Medulla oblongata (tissue), 1 donor: Measurements from ENCODE around the gene UPK1A.
"Not testable (repeated sequence)": the region's sequence is repeated elsewhere in the genome, so short reads cannot be mapped to it uniquely, and the experiment has no call there.

Experiments
- DNase-seq: peaks from one replicate; pipeline ENCODE4 v3.0.0-alpha.2; 2015; ENCODE audit errors: extremely low spot score

UPK1A gene

GRCh38 chr19:35644206-35644986 lies 21.9 kb upstream of the UPK1A start:
- peak; percentile 79 for DNase-seq

GRCh38 chr19:35644987-35645679 lies 21.2 kb upstream of the UPK1A start:
- peak; percentile 66 for DNase-seq

GRCh38 chr19:35645680-35646511 lies 20.4 kb upstream of the UPK1A start:
- DNase-seq: no peak

- DNase-seq: peak; percentile 99
Measured at GRCh38 chr19:35648017-35648961, 18.0 kb upstream of the UPK1A start, which contains the start of gene COX6B1. COX6B1 (plus strand) TSS chr19:35648323; CDS start chr19:35651244, 2,921 bp downstream.

GRCh38 chr19:35650581-35650980 lies 15.7 kb upstream of the UPK1A start:
- DNase-seq: no peak

GRCh38 chr19:35654828-35655227 lies 11.5 kb upstream of the UPK1A start:
- DNase-seq: not testable (repeated sequence)

- no peak for DNase-seq
Measured at GRCh38 chr19:35655600-35655999, 10.7 kb upstream of the UPK1A start.

- no peak for DNase-seq
Measured at GRCh38 chr19:35656700-35657099, 9.6 kb upstream of the UPK1A start.

- DNase-seq: no peak
Measured at GRCh38 chr19:35657904-35658700, 8.2 kb upstream of the UPK1A start.

- DNase-seq: no peak
Measured at GRCh38 chr19:35661995-35662340, 4.3 kb upstream of the UPK1A start.

GRCh38 chr19:35663981-35664380 lies 2.3 kb upstream of the UPK1A start:
- no peak for DNase-seq

- DNase-seq: no peak
Measured at GRCh38 chr19:35665157-35665556, 1.2 kb upstream of the UPK1A start.

GRCh38 chr19:35665604-35666003 lies 713 bp upstream of the UPK1A start:
- no peak for DNase-seq

GRCh38 chr19:35669566-35669965 lies 3.2 kb downstream of the UPK1A start:
- no peak for DNase-seq

GRCh38 chr19:35669974-35670373 lies 3.7 kb downstream of the UPK1A start:
- no peak for DNase-seq

- DNase-seq: no peak
Measured at GRCh38 chr19:35670686-35671085, 4.4 kb downstream of the UPK1A start.

GRCh38 chr19:35671818-35672217 lies 5.5 kb downstream of the UPK1A start:
- no peak for DNase-seq

GRCh38 chr19:35673121-35673804 lies 6.9 kb downstream of the UPK1A start:
- no peak for DNase-seq

GRCh38 chr19:35675589-35676140 lies 9.3 kb downstream of the UPK1A start:
- DNase-seq: no peak
